ENCODE data around the gene TMEM267. TPM values are rescaled to one million over a fixed set of nuclear protein-coding genes. Genes with fewer than 3 reads are reported as not detected.
A peak's percentile ranks its signal among the peaks of the same experiment; 100 is the strongest.

The TMEM267 gene, protein sequence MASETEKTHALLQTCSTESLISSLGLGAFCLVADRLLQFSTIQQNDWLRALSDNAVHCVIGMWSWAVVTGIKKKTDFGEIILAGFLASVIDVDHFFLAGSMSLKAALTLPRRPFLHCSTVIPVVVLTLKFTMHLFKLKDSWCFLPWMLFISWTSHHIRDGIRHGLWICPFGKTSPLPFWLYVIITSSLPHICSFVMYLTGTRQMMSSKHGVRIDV
- 9.7 and 9.8 TPM in 2 replicates for total RNA-seq (2021)
- Bru-seq, nascent RNA = percentile 85 among the genes with signal in this experiment
- percentile 82 among the genes with signal in this experiment for BruChase-seq, experiment 1, labeled RNA remaining after a 2-hour chase
- percentile 78 among the genes with signal in this experiment for BruChase-seq, experiment 2, labeled RNA remaining after a 6-hour chase
- long read RNA-seq, transcript TMEM267-201 (3 exons, 2,338 nt) = major isoform, 15 of 35 reads
- long read RNA-seq, partial matches to known transcripts = 1 of 35 reads
- long read RNA-seq, other reads (novel, unspliced or antisense) = 16 of 35 reads

DNA sequence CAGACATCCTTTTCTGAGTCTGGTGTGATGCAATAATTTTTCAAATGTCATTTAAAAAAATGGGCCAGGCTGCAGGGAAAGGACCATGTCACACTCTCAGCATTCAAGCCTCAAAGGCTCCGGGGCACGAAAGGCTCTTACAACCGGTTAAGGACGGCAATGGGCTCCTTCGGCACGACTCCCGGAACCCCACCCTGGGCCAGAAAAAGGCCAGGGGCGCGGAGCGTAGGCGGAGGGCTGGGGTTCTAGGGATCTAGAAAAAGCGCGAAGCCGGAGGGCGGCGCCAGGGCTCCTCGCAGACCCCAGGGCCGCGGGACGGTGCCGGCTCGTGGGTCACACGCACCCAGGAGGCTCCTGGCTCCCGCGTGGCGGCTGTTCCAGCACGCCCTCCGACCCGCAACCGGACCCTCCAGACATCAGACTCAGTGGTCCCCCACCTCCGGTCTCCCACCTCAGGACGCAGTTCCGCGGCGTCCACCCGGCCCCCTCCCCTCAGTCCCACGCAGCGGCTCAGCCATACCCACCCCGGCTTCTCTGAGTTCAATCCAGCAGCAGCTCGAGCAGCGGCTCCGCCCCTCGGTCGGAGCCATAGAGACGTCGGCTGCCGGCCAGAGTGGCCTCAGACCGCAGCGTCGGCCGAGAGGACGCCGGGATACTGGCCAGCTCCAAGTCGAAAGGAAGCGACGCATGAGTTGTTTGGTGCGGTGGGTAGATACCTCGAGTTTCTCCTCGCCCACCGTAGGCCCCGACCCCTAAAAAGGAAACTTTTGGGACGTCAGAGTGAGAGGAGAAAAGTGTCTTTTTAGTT lies at the start of gene TMEM267:
TMEM267 (minus strand) TSS at position 568 of the 808 bp plus-strand sequence. CDS start 29,896 bp downstream, outside the sequence.
- H3K9me3 ChIP-seq (ENCODE audit: low read depth, low read length, poor library complexity, severe bottlenecking) = no peaks in the 10 kb centered on the region
- TF ChIP-seq, protein P1, sequence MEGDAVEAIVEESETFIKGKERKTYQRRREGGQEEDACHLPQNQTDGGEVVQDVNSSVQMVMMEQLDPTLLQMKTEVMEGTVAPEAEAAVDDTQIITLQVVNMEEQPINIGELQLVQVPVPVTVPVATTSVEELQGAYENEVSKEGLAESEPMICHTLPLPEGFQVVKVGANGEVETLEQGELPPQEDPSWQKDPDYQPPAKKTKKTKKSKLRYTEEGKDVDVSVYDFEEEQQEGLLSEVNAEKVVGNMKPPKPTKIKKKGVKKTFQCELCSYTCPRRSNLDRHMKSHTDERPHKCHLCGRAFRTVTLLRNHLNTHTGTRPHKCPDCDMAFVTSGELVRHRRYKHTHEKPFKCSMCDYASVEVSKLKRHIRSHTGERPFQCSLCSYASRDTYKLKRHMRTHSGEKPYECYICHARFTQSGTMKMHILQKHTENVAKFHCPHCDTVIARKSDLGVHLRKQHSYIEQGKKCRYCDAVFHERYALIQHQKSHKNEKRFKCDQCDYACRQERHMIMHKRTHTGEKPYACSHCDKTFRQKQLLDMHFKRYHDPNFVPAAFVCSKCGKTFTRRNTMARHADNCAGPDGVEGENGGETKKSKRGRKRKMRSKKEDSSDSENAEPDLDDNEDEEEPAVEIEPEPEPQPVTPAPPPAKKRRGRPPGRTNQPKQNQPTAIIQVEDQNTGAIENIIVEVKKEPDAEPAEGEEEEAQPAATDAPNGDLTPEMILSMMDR (conservative IDR thresholded peaks at IDR 0.05; ENCODE audit: low read depth, low read length) = no peak
- no peak for TF ChIP-seq EZH2 (IDR thresholded peaks at IDR 0.05; ENCODE audit: borderline replicate concordance, low read depth, low read length, poor library complexity, severe bottlenecking)
- H3K4me3 ChIP-seq (ENCODE audit: low read depth, low read length, poor library complexity, severe bottlenecking) = peak within 1 kb of the TSS; percentile 83
- CTCF ChIA-PET = interaction anchor here (0.6 to 1.3 kb wide), 6 partner anchors 82 to 1295 kb away, joined by 3 to 7 read pairs (median 4); no protein-coding TSS in a partner anchor
- H3K4me1 ChIP-seq (ENCODE audit: insufficient read depth, low read length, poor library complexity, severe bottlenecking) = peaks cover 13% of the 10 kb centered on the region
- POLR2A ChIA-PET (ENCODE audit: low non-redundant PET) = interaction anchor here (0.5 to 0.9 kb wide), 3 partner anchors 31 to 173 kb away, joined by 3 to 9 read pairs (median 6); partner anchors contain the start of gene C5orf34
- BruUV-seq (replicated peaks) = no TSS peak
- intact Hi-C loops (cut with micrococcal nuclease; ENCODE audit: unreplicated experiment) = loop anchor here (5.0 kb wide), 2 partner anchors 86 to 176 kb away; no protein-coding TSS in a partner anchor
- H3K36me3 ChIP-seq (ENCODE audit: insufficient read depth, low read length, poor library complexity, severe bottlenecking) = peaks cover 3% of the 10 kb centered on the region
- peak within 1 kb of the TSS; percentile 94 for H3K27ac ChIP-seq (ENCODE audit: low read depth, low read length, poor library complexity, severe bottlenecking)
- no peaks in the 10 kb centered on the region for H3K27me3 ChIP-seq (replicated peaks; ENCODE audit: insufficient read depth, low read depth, low read length, poor library complexity)
- DNase-seq (ENCODE audit: low spot score) = peak; percentile 96

DNA sequence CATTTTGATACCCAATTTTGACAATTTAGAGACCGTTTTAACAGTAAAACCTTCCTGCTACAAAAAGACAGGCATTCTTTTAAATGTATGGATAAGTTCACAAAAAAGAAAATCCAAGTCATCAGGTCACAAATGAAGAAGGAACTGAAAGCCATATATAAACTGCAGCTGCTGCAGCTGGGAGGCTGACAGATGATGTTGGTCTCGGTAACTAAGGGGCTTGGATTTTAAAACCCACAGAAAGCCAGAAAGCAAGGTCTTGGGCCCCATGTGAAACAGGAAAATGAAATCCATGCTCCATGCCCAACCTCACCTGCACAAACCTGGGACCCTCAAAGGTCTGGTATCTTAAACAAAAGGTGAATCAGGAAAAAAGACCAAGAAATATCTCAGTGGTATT lies 47.0 kb upstream of the TMEM267 start:
- Histone ChIP-seq H3K36me3 (ENCODE audit: insufficient read depth, low read length, poor library complexity, severe bottlenecking) (peaks cover 85% of the 10 kb centered on the region), H3K9me3 (ENCODE audit: low read depth, low read length, poor library complexity, severe bottlenecking) (no peaks in the 10 kb centered on the region), H3K4me3 (ENCODE audit: low read depth, low read length, poor library complexity, severe bottlenecking) (no peak overlapping the region), H3K4me1 (ENCODE audit: insufficient read depth, low read length, poor library complexity, severe bottlenecking) (no peaks in the 10 kb centered on the region), H3K27me3 (replicated peaks; ENCODE audit: insufficient read depth, low read depth, low read length, poor library complexity) (no peaks in the 10 kb centered on the region), H3K27ac (ENCODE audit: low read depth, low read length, poor library complexity, severe bottlenecking) (no peak overlapping the region)
- BruUV-seq (replicated peaks) = no TSS peak
- TF ChIP-seq EZH2 (IDR thresholded peaks at IDR 0.05; ENCODE audit: borderline replicate concordance, low read depth, low read length, poor library complexity, severe bottlenecking) = no peak
- TF ChIP-seq, protein P1 (conservative IDR thresholded peaks at IDR 0.05; ENCODE audit: low read depth, low read length) = no peak
- intact Hi-C loops (cut with micrococcal nuclease; ENCODE audit: unreplicated experiment) = no loop called here
- no peak for DNase-seq (ENCODE audit: low spot score)
- ChIA-PET CTCF (no interaction called here), POLR2A (ENCODE audit: low non-redundant PET) (no interaction called here)

DNA sequence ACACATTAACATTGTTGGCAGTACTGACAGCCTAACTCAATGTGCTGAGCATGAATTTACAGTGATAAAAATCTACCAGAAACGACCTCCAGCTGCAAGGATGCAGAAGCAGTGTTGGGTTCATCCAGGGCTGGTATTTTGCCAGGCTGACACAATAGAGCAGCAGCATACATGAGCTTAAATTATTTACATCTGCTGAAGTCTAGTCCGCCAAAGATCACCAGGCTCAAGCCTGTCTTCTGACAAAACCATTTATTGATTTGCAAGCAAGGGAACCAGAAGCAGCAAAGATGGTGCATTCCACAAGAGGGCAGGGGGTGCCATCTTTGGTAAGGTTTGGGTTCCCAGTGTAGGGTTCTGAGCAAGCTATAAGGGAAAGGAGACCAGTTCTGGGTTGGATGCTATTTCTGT lies 40.0 kb upstream of the TMEM267 start:
- POLR2A ChIA-PET (ENCODE audit: low non-redundant PET) = no interaction called here
- CTCF ChIA-PET = no interaction called here

More for the DNA sequence above, 40.0 kb upstream of the TMEM267 start:
- Histone ChIP-seq H3K27ac (ENCODE audit: low read depth, low read length, poor library complexity, severe bottlenecking) (no peak overlapping the region), H3K36me3 (ENCODE audit: insufficient read depth, low read length, poor library complexity, severe bottlenecking) (peaks cover 28% of the 10 kb centered on the region), H3K27me3 (replicated peaks; ENCODE audit: insufficient read depth, low read depth, low read length, poor library complexity) (no peaks in the 10 kb centered on the region), H3K4me1 (ENCODE audit: insufficient read depth, low read length, poor library complexity, severe bottlenecking) (no peaks in the 10 kb centered on the region), H3K9me3 (ENCODE audit: low read depth, low read length, poor library complexity, severe bottlenecking) (no peaks in the 10 kb centered on the region), H3K4me3 (ENCODE audit: low read depth, low read length, poor library complexity, severe bottlenecking) (no peak overlapping the region)
- TF ChIP-seq, protein P1 (conservative IDR thresholded peaks at IDR 0.05; ENCODE audit: low read depth, low read length) = no peak
- no peak for TF ChIP-seq EZH2 (IDR thresholded peaks at IDR 0.05; ENCODE audit: borderline replicate concordance, low read depth, low read length, poor library complexity, severe bottlenecking)
- peak; percentile 12 for DNase-seq (ENCODE audit: low spot score)
- BruUV-seq (replicated peaks) = no TSS peak
- intact Hi-C loops (cut with micrococcal nuclease; ENCODE audit: unreplicated experiment) = no loop called here

All from A673 (cell line).